OCI-LY7 (cell line): ENCODE data around the gene PLD4.

ENCODE experiments used
- CTCF ChIP-seq: fragments of 200-600 bp; sonication (generic); conservative IDR thresholded peaks from 2 replicates; pipeline ENCODE4 v1.5.1; 2014; ENCODE audit warnings: mild to moderate bottlenecking, antibody characterized with exemption, low read length, moderate library complexity, mixed read lengths
- EZH2phosphoT487 ChIP-seq: fragments of 200-600 bp; sonication (generic); IDR thresholded peaks from 2 replicates; pipeline ENCODE4 v1.6.1; 2018; ENCODE audit warnings: low read depth, borderline replicate concordance, mild to moderate bottlenecking, mixed run types, antibody characterized with exemption, low read length, moderate library complexity, mixed read lengths

GRCh38 chr14:104931304-104931770, 6.7 kb downstream of the PLD4 start:
- TF ChIP-seq CTCF, result no peak
- no peak for TF ChIP-seq EZH2phosphoT487
